Uterus (tissue), 2 donors: ENCODE measurements around the gene KITLG.

Experiments used
- CTCF ChIP-seq, 4 experiments: fragments of 200-600 bp in 2 of 4; fragments of 450-650 bp in 2 of 4; sonication (generic) in 2 of 4; IDR thresholded peaks; one replicate each; pipeline ENCODE4 v1.5.1; 2016 to 2019; ENCODE audit warnings: antibody characterized with exemption in 4 of 4, mild to moderate bottlenecking in 2 of 4, moderate library complexity in 1 of 4
- POLR2A ChIP-seq, 2 donors: fragments of 450-650 bp; IDR thresholded peaks; one replicate each; pipeline ENCODE4 v1.6.1; 2016; ENCODE audit warnings: antibody characterized with exemption in 2 of 2, mild to moderate bottlenecking in 1 of 2, moderate library complexity in 1 of 2

- TF ChIP-seq CTCF (IDR thresholded peaks at IDR 0.05) (no peak), POLR2A (IDR thresholded peaks at IDR 0.05) (no peak)
Observed at GRCh38 chr12:88520436-88520820, 59.8 kb downstream of the KITLG start.
